ENCODE results near the gene GFOD1. TPM values are rescaled to one million over a fixed set of nuclear protein-coding genes. Genes with fewer than 3 reads are reported as not detected.
A peak's percentile ranks its signal among the peaks of the same experiment; 100 is the strongest.
"Not testable (repeated sequence)": the region's sequence is repeated elsewhere in the genome, so short reads cannot be mapped to it uniquely, and the experiment has no call there.

Gene GFOD1
- total and polyA plus RNA-seq, 2 donors (not counting 1 experiment from before 2014, with no cell fraction given), result 10.5 to 25.3 TPM

- DNase-seq (ENCODE audit: low read depth in 2 of 2), result no peak
- Histone ChIP-seq H3K79me2 (ENCODE audit: control insufficient read depth, insufficient read depth, low read length) (peaks cover 2% of the 10 kb centered on the region), H3K9ac (ENCODE audit: insufficient read depth, low read length) (peak overlapping the region; percentile 81), H3K36me3 (ENCODE audit: control insufficient read depth, insufficient read depth, low read length) (no peaks in the 10 kb centered on the region), H3K4me1 (ENCODE audit: control insufficient read depth, extremely low read depth, insufficient read depth, low read length) (no peaks in the 10 kb centered on the region), H3K27ac (ENCODE audit: insufficient read depth, low read length) (peak overlapping the region; percentile 85), H2AFZ (ENCODE audit: low read length) (peak overlapping the region; percentile 56), H3K9me3 (ENCODE audit: control insufficient read depth, insufficient read depth, low read depth, low read length) (no peaks in the 10 kb centered on the region), H4K20me1 (ENCODE audit: control insufficient read depth, extremely low read depth, insufficient read depth, low read length) (no peaks in the 10 kb centered on the region), H3K4me2 (ENCODE audit: extremely low read depth, insufficient read depth, low read length) (peak overlapping the region; percentile 55), H3K4me3 (replicated peaks in 1 of 4; ENCODE audit: control extremely low read depth in 1 of 4, insufficient read depth in 1 of 4, low read depth in 3 of 4, low read length in 4 of 4) (peak overlapping the region; percentile 31 to 91 (median 87)), H3K27me3 (ENCODE audit: control insufficient read depth, insufficient read depth, low read length) (no peaks in the 10 kb centered on the region)
- no peak for TF ChIP-seq EZH2 (IDR thresholded peaks at IDR 0.05; ENCODE audit: low read length, missing control alignments)
- TF ChIP-seq, protein P1, sequence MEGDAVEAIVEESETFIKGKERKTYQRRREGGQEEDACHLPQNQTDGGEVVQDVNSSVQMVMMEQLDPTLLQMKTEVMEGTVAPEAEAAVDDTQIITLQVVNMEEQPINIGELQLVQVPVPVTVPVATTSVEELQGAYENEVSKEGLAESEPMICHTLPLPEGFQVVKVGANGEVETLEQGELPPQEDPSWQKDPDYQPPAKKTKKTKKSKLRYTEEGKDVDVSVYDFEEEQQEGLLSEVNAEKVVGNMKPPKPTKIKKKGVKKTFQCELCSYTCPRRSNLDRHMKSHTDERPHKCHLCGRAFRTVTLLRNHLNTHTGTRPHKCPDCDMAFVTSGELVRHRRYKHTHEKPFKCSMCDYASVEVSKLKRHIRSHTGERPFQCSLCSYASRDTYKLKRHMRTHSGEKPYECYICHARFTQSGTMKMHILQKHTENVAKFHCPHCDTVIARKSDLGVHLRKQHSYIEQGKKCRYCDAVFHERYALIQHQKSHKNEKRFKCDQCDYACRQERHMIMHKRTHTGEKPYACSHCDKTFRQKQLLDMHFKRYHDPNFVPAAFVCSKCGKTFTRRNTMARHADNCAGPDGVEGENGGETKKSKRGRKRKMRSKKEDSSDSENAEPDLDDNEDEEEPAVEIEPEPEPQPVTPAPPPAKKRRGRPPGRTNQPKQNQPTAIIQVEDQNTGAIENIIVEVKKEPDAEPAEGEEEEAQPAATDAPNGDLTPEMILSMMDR (conservative IDR thresholded peaks at IDR 0.05 in 1 of 2, IDR thresholded peaks at IDR 0.05 in 1 of 2; ENCODE audit: low read depth in 1 of 2, low read length in 2 of 2), result no peak
Observed at GRCh38 chr6:13328875-13329183, 158.6 kb downstream of the GFOD1 start.

DNA sequence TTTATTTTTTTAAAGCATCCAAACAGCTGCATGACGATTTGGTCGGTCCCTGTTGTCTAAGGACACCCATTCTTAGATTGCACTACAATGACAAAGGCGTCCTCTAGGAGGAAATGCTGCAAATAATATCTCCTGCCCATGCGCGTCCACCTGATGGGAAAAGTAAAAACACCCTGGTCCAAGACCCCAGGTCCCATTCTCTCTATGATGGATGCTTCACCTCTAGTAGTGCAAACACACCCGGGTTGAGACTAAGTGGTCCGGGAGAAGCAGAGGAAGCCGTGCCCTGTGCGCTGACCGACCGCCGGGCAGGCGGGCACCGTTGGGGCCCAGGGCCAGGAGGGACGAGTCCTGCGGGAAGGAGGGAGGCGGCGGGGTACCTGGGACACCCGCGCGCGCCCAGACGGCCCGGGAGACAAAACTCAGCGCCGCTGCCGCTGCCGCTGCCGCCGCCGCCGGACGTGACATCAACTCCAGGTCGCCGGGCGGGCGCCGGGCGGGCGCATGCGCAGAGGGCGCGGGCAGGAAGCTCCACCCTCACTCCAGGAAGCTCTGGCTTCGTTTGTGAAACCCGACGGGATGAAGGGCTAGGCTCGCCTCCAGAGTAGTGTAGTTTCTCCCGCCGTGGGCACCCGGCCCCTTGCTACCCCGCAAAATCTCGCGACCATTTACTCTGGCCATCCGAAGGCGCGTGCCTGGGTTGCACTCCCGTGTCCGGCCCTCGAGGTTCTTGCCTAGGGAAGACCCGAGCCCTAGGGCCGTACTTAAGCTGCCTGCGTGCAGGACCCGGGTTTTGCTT, 159.1 kb downstream of the GFOD1 start, which contains the start of gene TBC1D7:
TBC1D7 (minus strand) TSS at position 462 of the 799 bp plus-strand sequence. CDS start 1,639 bp downstream, outside the sequence.
- Histone ChIP-seq H3K36me3 (ENCODE audit: control insufficient read depth, insufficient read depth, low read length) (no peaks in the 10 kb centered on the region), H3K4me3 (replicated peaks in 1 of 4; ENCODE audit: control extremely low read depth in 1 of 4, insufficient read depth in 1 of 4, low read depth in 3 of 4, low read length in 4 of 4) (peak within 1 kb of the TSS; percentile 64 to 98 (median 90)), H3K27ac (ENCODE audit: insufficient read depth, low read length) (peak within 1 kb of the TSS; percentile 85), H2AFZ (ENCODE audit: low read length) (peak within 1 kb of the TSS; percentile 62), H3K4me1 (ENCODE audit: control insufficient read depth, extremely low read depth, insufficient read depth, low read length) (no peaks in the 10 kb centered on the region), H3K27me3 (ENCODE audit: control insufficient read depth, insufficient read depth, low read length) (no peaks in the 10 kb centered on the region), H3K79me2 (ENCODE audit: control insufficient read depth, insufficient read depth, low read length) (peaks cover 2% of the 10 kb centered on the region), H3K9me3 (ENCODE audit: control insufficient read depth, insufficient read depth, low read depth, low read length) (no peaks in the 10 kb centered on the region), H3K4me2 (ENCODE audit: extremely low read depth, insufficient read depth, low read length) (peak within 1 kb of the TSS; percentile 81), H3K9ac (ENCODE audit: insufficient read depth, low read length) (peak within 1 kb of the TSS; percentile 81), H4K20me1 (ENCODE audit: control insufficient read depth, extremely low read depth, insufficient read depth, low read length) (no peaks in the 10 kb centered on the region)
- DNase-seq (ENCODE audit: low read depth in 2 of 2), result peak; percentile 88 to 92
- TF ChIP-seq, protein P1 (conservative IDR thresholded peaks at IDR 0.05 in 1 of 2, IDR thresholded peaks at IDR 0.05 in 1 of 2; ENCODE audit: low read depth in 1 of 2, low read length in 2 of 2), result peak in 1 of 2 donors; percentile 20
- TF ChIP-seq EZH2 (IDR thresholded peaks at IDR 0.05; ENCODE audit: low read length, missing control alignments), result no peak

- peaks cover 2% of the 10 kb centered on the region for H3K79me2 ChIP-seq (ENCODE audit: control insufficient read depth, insufficient read depth, low read length)
- H3K4me3 ChIP-seq (replicated peaks in 1 of 4; ENCODE audit: control extremely low read depth in 1 of 4, insufficient read depth in 1 of 4, low read depth in 3 of 4, low read length in 4 of 4), result peak overlapping the region; percentile 64 to 98 (median 90)
- no peaks in the 10 kb centered on the region for H3K27me3 ChIP-seq (ENCODE audit: control insufficient read depth, insufficient read depth, low read length)
- H3K4me2 ChIP-seq (ENCODE audit: extremely low read depth, insufficient read depth, low read length), result peak overlapping the region; percentile 81
- peak overlapping the region; percentile 62 for H2AFZ ChIP-seq (ENCODE audit: low read length)
- DNase-seq (ENCODE audit: low read depth in 2 of 2), result no peak
- H3K27ac ChIP-seq (ENCODE audit: insufficient read depth, low read length), result peak overlapping the region; percentile 85
- no peaks in the 10 kb centered on the region for H4K20me1 ChIP-seq (ENCODE audit: control insufficient read depth, extremely low read depth, insufficient read depth, low read length)
- TF ChIP-seq, protein P1 (conservative IDR thresholded peaks at IDR 0.05 in 1 of 2, IDR thresholded peaks at IDR 0.05 in 1 of 2; ENCODE audit: low read depth in 1 of 2, low read length in 2 of 2), result no peak
- TF ChIP-seq EZH2 (IDR thresholded peaks at IDR 0.05; ENCODE audit: low read length, missing control alignments), result no peak
- H3K9ac ChIP-seq (ENCODE audit: insufficient read depth, low read length), result peak overlapping the region; percentile 81
- H3K4me1 ChIP-seq (ENCODE audit: control insufficient read depth, extremely low read depth, insufficient read depth, low read length), result no peaks in the 10 kb centered on the region
- no peaks in the 10 kb centered on the region for H3K36me3 ChIP-seq (ENCODE audit: control insufficient read depth, insufficient read depth, low read length)
- H3K9me3 ChIP-seq (ENCODE audit: control insufficient read depth, insufficient read depth, low read depth, low read length), result no peaks in the 10 kb centered on the region
Observed at GRCh38 chr6:13327691-13328075, 159.7 kb downstream of the GFOD1 start.

GRCh38 chr6:13326031-13326586, 161.3 kb downstream of the GFOD1 start:
- DNase-seq (ENCODE audit: low read depth in 2 of 2); H3K79me2 ChIP-seq (ENCODE audit: control insufficient read depth, insufficient read depth, low read length); H3K27me3 ChIP-seq (ENCODE audit: control insufficient read depth, insufficient read depth, low read length); H3K4me2 ChIP-seq (ENCODE audit: extremely low read depth, insufficient read depth, low read length); H3K4me1 ChIP-seq (ENCODE audit: control insufficient read depth, extremely low read depth, insufficient read depth, low read length); H2AFZ ChIP-seq (ENCODE audit: low read length); H4K20me1 ChIP-seq (ENCODE audit: control insufficient read depth, extremely low read depth, insufficient read depth, low read length); H3K36me3 ChIP-seq (ENCODE audit: control insufficient read depth, insufficient read depth, low read length); H3K4me3 ChIP-seq (replicated peaks in 1 of 4; ENCODE audit: control extremely low read depth in 1 of 4, insufficient read depth in 1 of 4, low read depth in 3 of 4, low read length in 4 of 4); H3K9ac ChIP-seq (ENCODE audit: insufficient read depth, low read length); H3K27ac ChIP-seq (ENCODE audit: insufficient read depth, low read length); H3K9me3 ChIP-seq (ENCODE audit: control insufficient read depth, insufficient read depth, low read depth, low read length): not testable (repeated sequence)

Measured in fibroblast of lung (primary cell).